Sigmoid colon (tissue), 4 donors: ENCODE data around the gene CNOT6.

Experiments used
- CTCF ChIP-seq, 4 experiments: fragments of 450-650 bp in 3 of 4; fragments of 200-600 bp in 1 of 4; IDR thresholded peaks; one replicate each; pipeline ENCODE4 v1.5.1; 2016 to 2019; ENCODE audit warnings: antibody characterized with exemption in 4 of 4, mild to moderate bottlenecking in 3 of 4, moderate library complexity in 2 of 4
- EP300 ChIP-seq, 4 donors: sonication (generic); formaldehyde crosslinking; IDR thresholded peaks; one replicate each; pipeline ENCODE4 v1.6.1; 2017; ENCODE audit warnings: antibody characterized with exemption in 4 of 4
- POLR2A ChIP-seq, 2 donors: fragments of 450-650 bp; IDR thresholded peaks; one replicate each; pipeline ENCODE4 v1.6.1; 2016; ENCODE audit warnings: antibody characterized with exemption in 2 of 2, mild to moderate bottlenecking in 2 of 2, moderate library complexity in 2 of 2
- POLR2AphosphoS5 ChIP-seq, 4 donors: sonication (generic); formaldehyde crosslinking; IDR thresholded peaks; one replicate each; pipeline ENCODE4 v1.6.1; 2017; ENCODE audit warnings: antibody characterized with exemption in 4 of 4

- no peak for TF ChIP-seq CTCF (IDR thresholded peaks at IDR 0.05)
- TF ChIP-seq POLR2A (IDR thresholded peaks at IDR 0.05) = no peak
- TF ChIP-seq POLR2AphosphoS5 (IDR thresholded peaks at IDR 0.05) = no peak
- no peak for TF ChIP-seq EP300 (IDR thresholded peaks at IDR 0.05)
Measured at GRCh38 chr5:180598316-180598701, 104.1 kb downstream of the CNOT6 start.
